Activated naive CD8-positive, alpha-beta T cell (primary cell): ENCODE data around the gene MVK.

Experiments used
- H3K27ac Mint-ChIP-seq: one replicate; pipeline ENCODE4 v1.8.0; 2021; ENCODE audit warnings: mixed read lengths
- H3K27me3 Mint-ChIP-seq: one replicate; pipeline ENCODE4 v1.8.0; 2021; ENCODE audit warnings: mixed read lengths
- H3K36me3 Mint-ChIP-seq: one replicate; pipeline ENCODE4 v1.8.0; 2021; ENCODE audit warnings: mixed read lengths
- H3K4me1 Mint-ChIP-seq: one replicate; pipeline ENCODE4 v1.8.0; 2021; ENCODE audit warnings: low read depth, mixed read lengths
- H3K4me3 Mint-ChIP-seq: one replicate; pipeline ENCODE4 v1.8.0; 2021; ENCODE audit warnings: mild to moderate bottlenecking, mixed read lengths
- H3K9me3 Mint-ChIP-seq: one replicate; pipeline ENCODE4 v1.8.0; 2021; ENCODE audit warnings: low read depth, mixed read lengths

Gene MVK

DNA sequence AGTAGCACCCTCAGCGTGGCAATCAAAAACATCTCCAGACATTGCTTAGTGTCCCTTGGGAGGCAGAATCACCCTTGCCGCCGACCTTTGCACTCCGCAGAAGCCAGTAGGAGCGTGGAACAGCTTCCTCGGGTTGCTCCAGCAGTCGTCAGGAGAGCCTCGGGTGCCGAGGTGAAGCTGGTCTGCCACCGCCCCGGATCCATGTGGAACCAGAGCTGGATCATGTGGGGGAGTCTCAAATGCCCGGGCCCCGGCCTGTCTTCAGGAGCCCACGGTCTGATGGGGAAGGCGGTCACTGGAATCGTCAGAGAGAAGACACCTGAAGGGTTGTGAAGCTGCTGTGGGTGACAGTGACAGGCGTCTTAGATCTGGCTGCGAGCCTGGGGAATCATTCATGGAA lies 14.3 kb downstream of the MVK start:
- Mint-ChIP-seq H3K4me3 (no peak overlapping the region), H3K36me3 (peaks cover 8% of the 10 kb centered on the region), H3K27ac (no peak overlapping the region), H3K4me1 (no peaks in the 10 kb centered on the region), H3K27me3 (no peaks in the 10 kb centered on the region), H3K9me3 (no peaks in the 10 kb centered on the region)

DNA sequence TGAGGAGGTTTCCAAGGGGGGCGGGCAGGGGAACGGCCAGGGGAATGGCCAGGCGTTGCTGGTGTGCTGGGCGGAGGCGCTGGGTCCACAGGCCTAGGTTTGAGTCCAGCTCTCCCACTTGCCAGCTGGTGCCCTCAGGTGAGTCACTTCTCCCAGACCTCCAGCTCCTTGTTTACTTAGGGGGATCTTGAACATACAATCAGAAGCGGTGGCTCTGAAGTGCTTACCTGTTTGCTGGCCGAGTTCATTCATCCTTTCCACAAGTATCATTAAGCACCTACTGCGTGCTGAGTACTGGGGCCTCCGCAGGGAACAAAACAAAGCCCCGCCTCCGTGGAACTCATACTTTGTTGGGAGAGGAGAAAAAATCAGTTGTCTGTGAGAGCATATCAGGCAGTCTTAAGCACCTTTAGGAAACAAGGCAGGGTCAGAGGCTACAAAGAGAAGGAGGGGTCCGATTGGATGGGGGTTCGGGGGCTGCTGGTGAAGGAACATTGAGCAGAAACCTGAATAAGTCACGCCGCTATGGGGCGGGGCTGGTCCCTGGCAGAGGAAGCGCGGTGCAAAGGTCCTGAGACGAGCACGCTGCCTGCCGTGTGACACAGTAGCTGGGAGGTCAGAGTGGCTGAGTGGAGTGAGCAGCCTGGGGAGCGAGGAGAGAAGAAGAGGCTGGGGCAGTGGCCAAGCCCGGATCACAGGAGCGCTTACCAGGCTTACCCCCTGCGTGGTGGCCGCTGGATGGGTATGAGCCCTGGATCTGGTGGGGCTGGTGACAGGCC lies 15.1 kb downstream of the MVK start:
- H3K27ac Mint-ChIP-seq, result no peak overlapping the region
- no peaks in the 10 kb centered on the region for H3K27me3 Mint-ChIP-seq

DNA sequence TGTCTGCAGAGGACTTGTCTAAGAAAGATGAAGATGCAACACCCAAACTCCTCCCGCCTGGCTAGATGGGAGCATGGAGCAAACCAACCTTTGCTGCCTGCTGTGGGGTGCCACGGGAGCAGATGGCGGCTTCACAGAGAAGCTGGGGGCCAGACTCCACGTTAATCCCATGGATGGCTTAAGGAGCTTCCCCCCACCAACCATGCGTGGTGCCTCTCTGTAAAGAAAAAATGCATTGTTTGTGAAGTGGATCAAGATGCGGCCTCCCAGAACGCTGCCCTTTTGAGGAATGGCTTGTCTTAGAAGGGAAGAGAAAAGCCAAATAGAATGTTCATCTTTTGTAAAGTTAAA lies 15.6 kb downstream of the MVK start:
- Mint-ChIP-seq H3K4me1 (peaks cover under 1% of the 10 kb centered on the region), H3K9me3 (no peaks in the 10 kb centered on the region), H3K4me3 (no peak overlapping the region), H3K36me3 (peaks cover 2% of the 10 kb centered on the region), H3K27me3 (no peaks in the 10 kb centered on the region), H3K27ac (no peak overlapping the region)

More for the DNA sequence above, 15.1 kb downstream of the MVK start:
- no peaks in the 10 kb centered on the region for H3K9me3 Mint-ChIP-seq
- no peaks in the 10 kb centered on the region for H3K4me1 Mint-ChIP-seq
- H3K36me3 Mint-ChIP-seq, result peaks cover 7% of the 10 kb centered on the region
- no peak overlapping the region for H3K4me3 Mint-ChIP-seq

DNA sequence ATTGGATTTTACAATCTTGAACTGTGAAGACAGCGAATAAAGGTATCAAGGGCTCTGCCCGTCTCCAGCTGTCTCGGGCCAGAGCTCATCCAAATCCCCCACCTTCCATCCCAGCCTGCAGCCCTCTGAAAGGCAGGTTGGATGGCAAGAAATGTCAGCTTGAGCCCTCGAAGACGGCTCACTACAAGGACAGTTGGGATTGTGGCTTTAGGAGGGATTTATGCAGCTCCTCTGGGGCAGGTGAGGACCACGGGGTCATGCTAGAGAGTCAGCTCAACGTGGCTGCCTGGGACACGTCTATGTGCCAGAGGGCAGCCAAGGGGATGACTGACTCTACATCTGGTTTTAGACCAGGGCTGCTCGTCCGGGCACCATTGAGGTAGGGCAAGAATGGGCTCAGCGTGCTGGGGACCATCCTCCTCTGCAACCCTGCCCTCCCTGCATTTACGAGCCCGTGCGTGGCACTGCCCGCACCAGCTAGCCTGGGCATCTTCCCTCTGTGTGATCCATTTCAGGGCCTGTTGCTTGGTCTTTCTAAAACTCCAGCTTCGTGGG lies 16.2 kb downstream of the MVK start:
- no peaks in the 10 kb centered on the region for H3K9me3 Mint-ChIP-seq
- no peak overlapping the region for H3K27ac Mint-ChIP-seq
- peaks cover 2% of the 10 kb centered on the region for H3K36me3 Mint-ChIP-seq
- peaks cover 6% of the 10 kb centered on the region for H3K4me1 Mint-ChIP-seq
- H3K4me3 Mint-ChIP-seq, result no peak overlapping the region
- no peaks in the 10 kb centered on the region for H3K27me3 Mint-ChIP-seq

DNA sequence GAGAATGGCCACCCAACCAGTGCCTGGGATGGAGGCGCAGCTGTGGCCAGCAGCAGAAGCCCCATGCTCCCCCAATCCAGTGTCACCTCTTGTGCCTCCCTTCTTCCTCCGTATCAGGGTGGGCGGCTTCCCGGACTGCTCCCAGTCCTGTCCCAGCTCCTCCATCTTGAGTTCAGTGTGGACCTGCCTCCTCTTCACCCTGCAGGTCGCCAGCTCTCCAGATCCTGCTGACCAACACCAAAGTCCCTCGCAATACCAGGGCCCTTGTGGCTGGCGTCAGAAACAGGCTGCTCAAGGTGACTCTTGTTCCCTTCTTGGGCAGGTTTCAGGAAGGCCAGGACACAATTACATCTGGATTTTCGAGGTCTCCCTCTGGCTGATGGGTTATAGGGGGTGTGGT lies 17.0 kb downstream of the MVK start:
- H3K4me1 Mint-ChIP-seq, result peaks cover 13% of the 10 kb centered on the region
- no peaks in the 10 kb centered on the region for H3K9me3 Mint-ChIP-seq
- H3K4me3 Mint-ChIP-seq, result no peak overlapping the region
- H3K27me3 Mint-ChIP-seq, result no peaks in the 10 kb centered on the region
- peaks cover 2% of the 10 kb centered on the region for H3K36me3 Mint-ChIP-seq
- H3K27ac Mint-ChIP-seq, result no peak overlapping the region

DNA sequence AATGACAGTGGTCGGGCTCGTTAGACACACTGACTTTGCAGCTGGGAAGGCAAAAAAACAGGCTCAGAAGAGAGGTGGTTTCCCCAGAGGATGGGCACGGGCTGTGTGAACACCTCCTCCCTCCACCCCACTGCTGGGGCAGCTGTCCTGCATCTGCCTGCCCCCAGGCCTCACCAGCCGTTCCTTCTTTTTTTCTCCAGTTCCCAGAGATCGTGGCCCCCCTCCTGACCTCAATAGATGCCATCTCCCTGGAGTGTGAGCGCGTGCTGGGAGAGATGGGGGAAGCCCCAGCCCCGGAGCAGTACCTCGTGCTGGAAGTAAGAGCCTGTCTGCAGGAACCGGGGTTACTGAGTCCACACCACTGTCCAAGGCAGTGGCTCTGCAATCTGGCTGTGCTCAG lies 17.4 kb downstream of the MVK start:
- Mint-ChIP-seq H3K4me3 (no peak overlapping the region), H3K36me3 (peaks cover 2% of the 10 kb centered on the region), H3K27me3 (no peaks in the 10 kb centered on the region), H3K27ac (no peak overlapping the region), H3K4me1 (peaks cover 17% of the 10 kb centered on the region), H3K9me3 (no peaks in the 10 kb centered on the region)

DNA sequence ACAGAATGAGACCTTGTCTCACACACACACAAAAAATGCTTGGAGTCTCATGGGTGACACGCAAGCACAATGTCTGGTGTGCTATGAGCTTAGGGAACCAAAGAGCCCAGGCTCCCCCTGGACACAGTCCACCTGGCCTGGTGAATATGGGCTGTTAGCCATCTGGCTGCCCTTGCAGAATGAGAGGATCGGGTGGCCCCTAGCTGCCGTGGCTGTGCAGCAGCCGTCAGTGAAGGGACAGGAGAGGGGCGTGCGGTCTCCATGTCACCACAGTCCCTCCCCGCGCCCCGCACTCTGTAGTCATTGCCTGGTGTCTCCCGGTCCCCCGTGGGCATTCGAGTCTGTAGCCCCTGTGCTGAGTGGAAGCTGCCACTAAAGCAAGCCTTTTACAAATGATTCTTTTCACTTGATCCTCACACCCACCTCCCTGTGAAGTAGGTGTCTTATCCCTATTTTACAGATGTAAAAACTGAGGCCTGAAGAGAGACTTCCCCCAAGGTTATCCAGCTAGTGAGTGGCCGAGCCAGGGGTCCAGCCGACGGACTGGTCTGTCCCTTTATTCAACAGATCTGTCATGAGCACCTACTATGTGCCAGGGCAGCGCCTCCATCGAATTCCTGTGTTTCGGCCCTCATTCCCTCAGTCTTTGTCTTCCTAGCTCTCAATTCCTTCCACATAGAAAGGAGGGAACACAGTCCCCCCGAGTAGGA lies 18.8 kb downstream of the MVK start:
- Mint-ChIP-seq H3K27ac (no peak overlapping the region), H3K27me3 (no peaks in the 10 kb centered on the region), H3K4me1 (peaks cover 20% of the 10 kb centered on the region), H3K9me3 (no peaks in the 10 kb centered on the region), H3K4me3 (no peak overlapping the region), H3K36me3 (peaks cover 2% of the 10 kb centered on the region)

DNA sequence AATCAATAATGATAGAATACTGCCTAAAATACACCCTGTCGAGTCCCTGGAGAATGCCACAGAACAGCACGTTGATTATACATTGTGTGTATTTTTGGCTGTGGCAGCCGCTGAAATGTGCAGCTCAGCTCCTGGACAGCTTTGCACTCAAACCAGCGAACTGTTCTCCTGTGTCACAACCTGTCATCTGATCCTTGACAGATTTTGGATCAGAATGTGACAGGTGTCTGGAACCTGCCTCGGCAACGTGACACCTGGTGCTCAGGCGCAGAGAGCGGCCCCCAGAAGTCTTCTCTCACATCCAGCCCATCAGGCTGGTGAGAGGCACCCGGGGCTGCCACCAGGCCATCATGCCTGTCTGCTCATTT lies 19.3 kb downstream of the MVK start:
- Mint-ChIP-seq H3K27ac (no peak overlapping the region), H3K4me1 (peaks cover 23% of the 10 kb centered on the region), H3K4me3 (no peak overlapping the region), H3K36me3 (peaks cover 2% of the 10 kb centered on the region), H3K27me3 (no peaks in the 10 kb centered on the region), H3K9me3 (no peaks in the 10 kb centered on the region)

DNA sequence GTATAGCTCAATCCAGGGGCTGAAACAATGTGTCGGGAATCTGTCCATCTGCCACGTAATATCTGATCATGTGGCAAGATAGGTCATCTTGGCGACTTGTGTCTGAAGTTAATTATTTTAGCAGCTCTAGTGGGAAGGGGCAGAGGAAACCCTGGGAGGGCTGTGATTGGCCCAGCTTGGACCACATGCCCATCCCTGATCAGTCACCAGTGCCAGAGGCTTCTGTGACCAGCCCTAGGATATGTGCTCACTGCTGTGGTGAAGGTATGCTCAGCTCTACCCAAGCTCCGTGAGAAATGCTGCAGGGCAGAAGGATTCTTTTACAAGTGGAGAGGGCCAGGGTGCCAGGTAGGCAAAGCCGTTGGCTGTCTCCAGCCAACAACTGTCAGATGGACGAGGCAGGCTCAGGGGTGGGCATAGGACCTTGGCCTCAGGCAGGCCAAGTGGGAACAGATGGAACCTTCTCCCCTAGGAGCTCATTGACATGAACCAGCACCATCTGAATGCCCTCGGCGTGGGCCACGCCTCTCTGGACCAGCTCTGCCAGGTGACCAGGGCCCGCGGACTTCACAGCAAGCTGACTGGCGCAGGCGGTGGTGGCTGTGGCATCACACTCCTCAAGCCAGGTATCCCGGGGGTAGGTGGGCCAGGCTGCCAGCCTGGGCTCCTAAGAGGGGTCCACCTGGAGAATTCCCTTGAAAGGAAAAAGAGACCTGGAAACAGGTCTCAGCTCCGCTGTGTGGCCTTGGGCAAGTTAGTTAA lies 21.1 kb downstream of the MVK start:
- H3K27ac Mint-ChIP-seq, result no peak overlapping the region
- peaks cover 23% of the 10 kb centered on the region for H3K4me1 Mint-ChIP-seq
- peaks cover 2% of the 10 kb centered on the region for H3K36me3 Mint-ChIP-seq
- no peaks in the 10 kb centered on the region for H3K9me3 Mint-ChIP-seq
- H3K27me3 Mint-ChIP-seq, result no peaks in the 10 kb centered on the region
- H3K4me3 Mint-ChIP-seq, result no peak overlapping the region

DNA sequence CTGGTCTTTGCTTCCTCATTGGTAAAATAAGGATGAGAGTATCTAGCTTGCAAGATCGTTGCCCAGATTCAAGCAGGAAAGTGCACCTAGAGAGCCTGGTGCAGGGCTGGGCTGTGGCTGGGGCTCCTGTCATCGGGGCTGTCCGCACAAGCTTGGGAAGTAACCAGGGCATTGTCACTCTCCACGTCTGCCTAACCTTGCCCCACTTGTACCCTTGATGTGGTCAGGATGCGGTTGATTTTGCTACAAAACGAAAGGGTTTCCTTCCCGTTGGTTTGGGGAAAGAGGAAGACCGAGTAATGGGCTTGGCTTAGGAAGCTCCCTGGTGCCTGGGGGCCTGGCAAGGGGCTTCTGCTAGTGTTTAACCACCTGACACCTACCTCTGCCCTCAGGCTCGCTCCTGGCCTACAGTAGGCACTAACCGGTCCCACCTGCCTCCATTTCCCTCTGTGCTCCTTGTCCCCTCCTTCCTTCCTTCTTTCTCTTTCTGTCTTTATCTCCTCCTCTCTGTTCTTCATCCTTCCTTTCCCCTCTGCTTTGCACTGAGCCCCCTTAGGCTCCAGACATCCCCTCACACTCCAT lies 21.8 kb downstream of the MVK start:
- Mint-ChIP-seq H3K9me3 (no peaks in the 10 kb centered on the region), H3K4me3 (no peak overlapping the region), H3K27me3 (no peaks in the 10 kb centered on the region), H3K4me1 (peaks cover 23% of the 10 kb centered on the region), H3K36me3 (peaks cover 2% of the 10 kb centered on the region), H3K27ac (no peak overlapping the region)

DNA sequence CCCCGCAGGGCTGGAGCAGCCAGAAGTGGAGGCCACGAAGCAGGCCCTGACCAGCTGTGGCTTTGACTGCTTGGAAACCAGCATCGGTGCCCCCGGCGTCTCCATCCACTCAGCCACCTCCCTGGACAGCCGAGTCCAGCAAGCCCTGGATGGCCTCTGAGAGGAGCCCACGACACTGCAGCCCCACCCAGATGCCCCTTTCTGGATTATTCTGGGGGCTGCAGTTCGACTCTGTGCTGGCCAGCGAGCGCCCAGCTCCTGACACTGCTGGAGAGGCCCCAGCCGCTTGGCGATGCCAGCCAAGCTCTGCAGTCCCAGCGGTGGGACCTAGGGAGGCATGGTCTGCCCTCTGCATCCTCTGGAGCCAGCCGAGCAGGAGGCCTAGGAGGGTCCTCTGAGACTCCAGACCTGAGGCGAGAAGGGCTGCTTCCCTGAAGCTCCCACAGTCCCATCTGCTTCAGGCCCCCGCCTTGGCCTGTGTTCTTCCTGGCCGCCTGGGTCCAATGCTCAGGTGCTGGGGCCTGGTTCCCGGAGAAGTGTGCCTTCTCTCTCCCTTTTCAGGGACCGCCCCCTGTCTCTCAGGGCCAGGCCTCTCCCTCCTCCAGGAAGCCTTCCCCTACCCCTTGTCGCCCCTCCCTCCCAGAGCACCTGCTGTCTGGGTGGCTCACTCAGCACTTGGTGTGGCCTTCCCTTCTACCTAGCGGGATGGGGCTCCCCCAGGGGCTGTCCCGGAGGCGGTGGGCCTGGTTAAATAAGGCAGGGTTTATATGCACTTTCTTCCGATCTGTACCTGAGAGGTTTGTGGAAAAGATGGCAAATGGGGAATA lies 23.0 kb downstream of the MVK start:
- Mint-ChIP-seq H3K27me3 (no peaks in the 10 kb centered on the region), H3K27ac (no peak overlapping the region)

DNA sequence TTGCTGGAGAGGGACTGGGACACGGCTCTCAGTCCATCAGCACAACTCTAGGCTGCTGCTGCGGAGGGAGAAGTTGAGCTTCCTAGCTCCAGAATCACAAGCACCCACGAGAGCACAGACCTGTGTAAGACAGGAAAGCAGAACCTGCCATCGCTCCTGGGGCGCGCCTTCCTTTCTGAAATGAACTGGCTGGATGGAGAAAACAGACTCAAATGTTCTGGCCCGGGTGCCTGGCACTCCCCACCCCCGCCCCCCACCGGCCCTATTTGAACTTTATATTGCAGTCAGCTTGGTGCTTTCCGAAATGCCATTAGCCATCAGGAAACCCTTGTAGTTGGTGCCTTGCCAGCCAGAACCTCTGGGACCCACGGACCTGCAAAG lies 23.8 kb downstream of the MVK start:
- Mint-ChIP-seq H3K27me3 (no peaks in the 10 kb centered on the region), H3K27ac (no peak overlapping the region), H3K9me3 (no peaks in the 10 kb centered on the region), H3K4me1 (peaks cover 23% of the 10 kb centered on the region), H3K4me3 (no peak overlapping the region), H3K36me3 (peaks cover 2% of the 10 kb centered on the region)

More for the DNA sequence above, 23.0 kb downstream of the MVK start:
- Mint-ChIP-seq H3K4me3 (no peak overlapping the region), H3K9me3 (no peaks in the 10 kb centered on the region), H3K4me1 (peaks cover 23% of the 10 kb centered on the region), H3K36me3 (peaks cover 2% of the 10 kb centered on the region)

DNA sequence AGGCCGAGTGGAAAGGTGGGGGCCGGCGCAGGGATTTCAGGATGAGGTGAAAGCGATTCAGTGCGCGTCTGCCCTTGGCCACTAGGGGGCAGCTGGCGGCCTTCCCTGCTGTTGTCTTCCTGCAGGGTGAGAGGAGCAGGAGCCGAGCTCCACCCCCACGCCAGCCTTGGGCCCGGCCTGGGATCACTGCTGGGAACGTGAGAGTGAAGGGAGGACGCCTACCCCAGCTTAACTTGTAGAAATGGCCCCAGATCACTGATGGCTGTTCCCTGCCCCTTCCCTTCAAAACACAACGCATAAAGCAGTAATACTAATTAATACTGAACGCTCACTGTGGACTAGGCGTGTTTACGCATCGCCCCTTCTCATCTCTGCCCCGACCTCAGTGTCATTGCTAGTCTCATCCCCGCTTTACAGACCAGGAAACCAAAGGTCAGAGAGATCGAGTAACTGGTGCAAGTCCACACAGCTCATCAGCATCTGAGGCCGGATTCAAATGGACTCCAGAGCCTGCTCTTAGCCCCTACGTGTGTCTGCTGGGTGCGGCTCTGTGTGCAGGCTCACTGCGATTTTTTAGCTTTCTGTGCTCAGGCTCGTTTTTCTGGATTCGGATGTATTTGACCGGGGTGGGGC lies 24.3 kb downstream of the MVK start:
- no peak overlapping the region for H3K27ac Mint-ChIP-seq
- H3K27me3 Mint-ChIP-seq, result no peaks in the 10 kb centered on the region
- no peak overlapping the region for H3K4me3 Mint-ChIP-seq
- H3K9me3 Mint-ChIP-seq, result no peaks in the 10 kb centered on the region
- H3K4me1 Mint-ChIP-seq, result peaks cover 23% of the 10 kb centered on the region
- no peaks in the 10 kb centered on the region for H3K36me3 Mint-ChIP-seq

DNA sequence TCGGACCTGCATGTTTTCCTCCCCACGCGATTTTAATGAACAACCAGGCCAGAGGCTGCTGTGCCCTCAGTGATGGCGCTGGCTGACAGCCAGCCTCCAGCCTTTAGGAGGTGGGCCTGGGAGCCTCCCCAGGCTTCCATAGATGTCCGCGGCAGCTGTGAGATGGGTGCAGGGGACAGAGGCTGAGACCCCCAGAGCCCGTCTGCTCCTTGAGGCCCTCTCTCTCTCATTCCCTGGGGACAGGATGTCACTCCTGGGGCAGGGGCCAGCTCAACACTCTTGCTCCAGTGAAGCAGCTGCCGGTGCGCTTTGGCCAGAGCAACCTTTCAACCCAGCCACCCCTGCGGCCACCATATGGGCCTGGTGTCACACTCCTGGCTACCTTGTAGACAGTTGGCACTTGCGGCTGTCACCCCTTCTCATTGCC lies 24.8 kb downstream of the MVK start:
- Mint-ChIP-seq H3K27me3 (no peaks in the 10 kb centered on the region), H3K4me3 (no peak overlapping the region), H3K36me3 (no peaks in the 10 kb centered on the region), H3K27ac (no peak overlapping the region), H3K9me3 (no peaks in the 10 kb centered on the region), H3K4me1 (peaks cover 23% of the 10 kb centered on the region)
